Fibroblast of mammary gland (primary cell): ENCODE measurements around the gene HBM.
"Not testable (repeated sequence)": the region's sequence is repeated elsewhere in the genome, so short reads cannot be mapped to it uniquely, and the experiment has no call there.

ENCODE experiments used
- DNase-seq: peaks from one replicate; pipeline ENCODE4 v3.0.0-alpha.2; 2010; ENCODE audit warnings: low read depth
- H3K4me3 ChIP-seq: 2 replicates; pipeline ENCODE4 v1.5.1; 2011; ENCODE audit warnings: low read depth, mild to moderate bottlenecking, low read length, moderate library complexity; ENCODE audit not compliant: control insufficient read depth
- CTCF ChIP-seq: conservative IDR thresholded peaks from 2 replicates; pipeline ENCODE4 v1.5.1; 2011; ENCODE audit warnings: low read depth, low read length, inconsistent platforms; ENCODE audit not compliant: control insufficient read depth, insufficient read depth

HBM gene

GRCh38 chr16:164827-165538 is 795 bp upstream of the HBM start:
- peak overlapping the region; percentile 12 for H3K4me3 ChIP-seq
- no peak for TF ChIP-seq CTCF
- DNase-seq, result no peak

- H3K4me3 ChIP-seq, result no peak overlapping the region
- no peak for TF ChIP-seq CTCF
- DNase-seq, result no peak
Observed at GRCh38 chr16:166375-167121, 770 bp downstream of the HBM start.

GRCh38 chr16:167122-167690 is 1.4 kb downstream of the HBM start:
- H3K4me3 ChIP-seq, result no peak overlapping the region
- DNase-seq, result no peak
- TF ChIP-seq CTCF, result no peak

GRCh38 chr16:168424-168823 is 2.6 kb downstream of the HBM start:
- no peak for TF ChIP-seq CTCF
- no peak overlapping the region for H3K4me3 ChIP-seq
- no peak for DNase-seq

GRCh38 chr16:169014-169413 is 3.2 kb downstream of the HBM start:
- H3K4me3 ChIP-seq, result no peak overlapping the region

GRCh38 chr16:170088-170507 is 4.3 kb downstream of the HBM start:
- H3K4me3 ChIP-seq, DNase-seq: not testable (repeated sequence)

More at GRCh38 chr16:169014-169413, 3.2 kb downstream of the HBM start:
- DNase-seq, result no peak
- no peak for TF ChIP-seq CTCF

GRCh38 chr16:170788-171187 is 5.0 kb downstream of the HBM start:
- TF ChIP-seq CTCF, result no peak
- DNase-seq, result no peak

GRCh38 chr16:172374-172941 is 6.7 kb downstream of the HBM start, which contains the start of gene HBA2:
Gene HBA2 (plus strand): TSS chr16:172876. CDS start chr16:172913, 37 bp downstream.
- DNase-seq, H3K4me3 ChIP-seq: not testable (repeated sequence)

More at GRCh38 chr16:170788-171187, 5.0 kb downstream of the HBM start:
- no peak overlapping the region for H3K4me3 ChIP-seq

- DNase-seq, H3K4me3 ChIP-seq: not testable (repeated sequence)
Observed at GRCh38 chr16:173211-173854, 7.6 kb downstream of the HBM start.
